Gastroesophageal sphincter (tissue), 3 donors: ENCODE measurements around the gene FAM163B.

Source experiments
- EP300 ChIP-seq: sonication (generic); formaldehyde crosslinking; IDR thresholded peaks from one replicate; pipeline ENCODE4 v1.6.1; 2017; ENCODE audit warnings: antibody characterized with exemption, mild to moderate bottlenecking
- POLR2A ChIP-seq, 2 donors: fragments of 450-650 bp; IDR thresholded peaks; one replicate each; pipeline ENCODE4 v1.6.1; 2017; ENCODE audit warnings: antibody characterized with exemption in 2 of 2, mild to moderate bottlenecking in 2 of 2, moderate library complexity in 1 of 2
- POLR2AphosphoS5 ChIP-seq: sonication (generic); formaldehyde crosslinking; IDR thresholded peaks from one replicate; pipeline ENCODE4 v1.6.1; 2017; ENCODE audit warnings: antibody characterized with exemption
- TF ChIP-seq, protein P1 (sequence below), 4 experiments: fragments of 200-600 bp in 2 of 4; fragments of 450-650 bp in 2 of 4; sonication (generic) in 1 of 4; IDR thresholded peaks; one replicate each; pipeline ENCODE4 v1.5.1; 2017 to 2019; ENCODE audit warnings: antibody characterized with exemption in 4 of 4, mild to moderate bottlenecking in 2 of 4, moderate library complexity in 2 of 4

DNA sequence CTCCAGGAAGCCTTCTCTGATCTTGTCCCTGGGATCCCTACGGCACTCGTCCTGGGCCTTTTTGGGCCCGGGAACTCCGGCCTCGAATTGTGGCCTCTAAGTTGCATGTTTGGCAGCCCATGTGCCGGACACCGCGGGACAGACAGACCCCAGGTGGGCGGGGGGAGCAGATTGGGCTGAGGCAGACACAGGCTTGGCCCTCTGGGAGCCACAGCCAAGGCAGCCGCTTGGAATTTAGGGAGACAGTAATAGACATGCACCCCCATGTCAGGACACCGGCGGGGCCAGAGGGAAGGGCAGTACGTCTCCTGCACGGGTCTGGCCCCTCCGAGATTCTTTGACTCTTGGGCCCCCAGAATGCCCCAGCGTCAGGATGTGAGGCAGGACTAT lies 38.5 kb downstream of the FAM163B start:
- TF ChIP-seq, protein P1, sequence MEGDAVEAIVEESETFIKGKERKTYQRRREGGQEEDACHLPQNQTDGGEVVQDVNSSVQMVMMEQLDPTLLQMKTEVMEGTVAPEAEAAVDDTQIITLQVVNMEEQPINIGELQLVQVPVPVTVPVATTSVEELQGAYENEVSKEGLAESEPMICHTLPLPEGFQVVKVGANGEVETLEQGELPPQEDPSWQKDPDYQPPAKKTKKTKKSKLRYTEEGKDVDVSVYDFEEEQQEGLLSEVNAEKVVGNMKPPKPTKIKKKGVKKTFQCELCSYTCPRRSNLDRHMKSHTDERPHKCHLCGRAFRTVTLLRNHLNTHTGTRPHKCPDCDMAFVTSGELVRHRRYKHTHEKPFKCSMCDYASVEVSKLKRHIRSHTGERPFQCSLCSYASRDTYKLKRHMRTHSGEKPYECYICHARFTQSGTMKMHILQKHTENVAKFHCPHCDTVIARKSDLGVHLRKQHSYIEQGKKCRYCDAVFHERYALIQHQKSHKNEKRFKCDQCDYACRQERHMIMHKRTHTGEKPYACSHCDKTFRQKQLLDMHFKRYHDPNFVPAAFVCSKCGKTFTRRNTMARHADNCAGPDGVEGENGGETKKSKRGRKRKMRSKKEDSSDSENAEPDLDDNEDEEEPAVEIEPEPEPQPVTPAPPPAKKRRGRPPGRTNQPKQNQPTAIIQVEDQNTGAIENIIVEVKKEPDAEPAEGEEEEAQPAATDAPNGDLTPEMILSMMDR (IDR thresholded peaks at IDR 0.05) = no peak
- no peak for TF ChIP-seq POLR2AphosphoS5
- TF ChIP-seq POLR2A (IDR thresholded peaks at IDR 0.05) = no peak
- no peak for TF ChIP-seq EP300
